HepG2 (cell line): Measurements from ENCODE around the gene SLC44A5. TPM values are rescaled to one million over a fixed set of nuclear protein-coding genes. Genes with fewer than 3 reads are reported as not detected.

Source experiments
- ATAC-seq: fragments of 200-7000 bp; cut with Tn5 transposase; 3 replicates; pipeline ENCODE4 v1.9.1; 2020; ENCODE audit warnings: mild to moderate bottlenecking, moderate library complexity
- BruUV-seq: library from RNA; stranded (reverse); fragments of 400-500 nt; replicated peaks from 2 replicates; lab custom pipeline; 2021; lab: Mats Ljungman, UMichigan
- CTCF ChIA-PET: fragments of 300-600 bp; formaldehyde crosslinking; extraction: SDS; loops from one replicate; lab custom pipeline; 2021; ENCODE audit warnings: low total read pairs, inconsistent platforms, low intra/inter-chr PET ratio; lab: Yijun Ruan, JAX
- POLR2A ChIA-PET: fragments of 350-600 bp; sonication (Branson Sonifier 250); formaldehyde crosslinking; loops from one replicate; lab custom pipeline; 2020; ENCODE audit warnings: antibody characterized with exemption, inconsistent platforms; lab: Yijun Ruan, JAX
- DNase-seq: peaks from one replicate; pipeline ENCODE4 v3.0.0-alpha.2; 2015; ENCODE audit warnings: low spot score
- FAIRE-seq: peaks from 3 replicates; lab custom pipeline; 2011; peaks lifted over from hg19 to GRCh38; lab: Jason Lieb, UNC
- H2AFZ ChIP-seq: one replicate; pipeline ENCODE4 v1.6.1; 2011; ENCODE audit warnings: low read length, inconsistent platforms
- H3K27ac ChIP-seq: fragments of 300-600 bp; 3 replicates; pipeline ENCODE4 v1.8.0; 2011; ENCODE audit warnings: mixed run types, mild to moderate bottlenecking, mixed read lengths, low read length, inconsistent platforms; ENCODE audit not compliant: insufficient read depth; ENCODE audit errors: extremely low read length
- H3K27me3 ChIP-seq, 2 experiments: fragments of 200-600 bp in 1 of 2; 2 replicates in 1 of 2; 3 replicates in 1 of 2; pipeline versions ENCODE4 v1.6.0 to v1.8.0; 2011; ENCODE audit warnings: low read length in 2 of 2, mild to moderate bottlenecking in 2 of 2, moderate library complexity in 2 of 2, inconsistent platforms in 1 of 2; ENCODE audit not compliant: insufficient read depth in 2 of 2, control insufficient read depth in 1 of 2
- H3K36me3 ChIP-seq, 2 experiments: fragments of 200-600 bp in 1 of 2; replicated peaks in 1 of 2; 2 replicates in 1 of 2; 3 replicates in 1 of 2; pipeline versions ENCODE4 v1.5.1 to v1.8.0; 2011; ENCODE audit warnings: low read length in 2 of 2, inconsistent platforms in 1 of 2; ENCODE audit not compliant: insufficient read depth in 2 of 2, control insufficient read depth in 1 of 2
- H3K4me1 ChIP-seq: 2 replicates; pipeline ENCODE4 v1.5.1; 2012; ENCODE audit warnings: low read length, inconsistent platforms; ENCODE audit not compliant: insufficient read depth
- H3K4me2 ChIP-seq: 2 replicates; pipeline ENCODE4 v1.6.0; 2011; ENCODE audit warnings: low read depth, low read length, inconsistent platforms
- H3K4me3 ChIP-seq, 3 experiments: fragments of 200-600 bp in 1 of 3; sonication (generic), shearing (Covaris generic) in 1 of 3; replicated peaks in 1 of 3; 2 replicates each; pipeline ENCODE4 v1.5.1; 2011 to 2016; ENCODE audit warnings: low read length in 3 of 3, inconsistent platforms in 2 of 3, low read depth in 2 of 3, mild to moderate bottlenecking in 2 of 3, control low read depth in 1 of 3, mixed read lengths in 1 of 3; ENCODE audit not compliant: insufficient read depth in 1 of 3
- H3K79me2 ChIP-seq: one replicate; pipeline ENCODE4 v1.6.1; 2011; ENCODE audit warnings: low read length, inconsistent platforms; ENCODE audit not compliant: insufficient read depth
- H3K9ac ChIP-seq: 2 replicates; pipeline ENCODE4 v1.6.0; 2011; ENCODE audit warnings: mild to moderate bottlenecking, low read depth, low read length, inconsistent platforms; ENCODE audit not compliant: insufficient read depth
- H3K9me3 ChIP-seq: 2 replicates; pipeline ENCODE4 v1.5.1; 2012; ENCODE audit warnings: mild to moderate bottlenecking, low read length
- H4K20me1 ChIP-seq: 2 replicates; pipeline ENCODE4 v1.6.0; 2011; ENCODE audit warnings: inconsistent platforms, mild to moderate bottlenecking, low read length, moderate library complexity; ENCODE audit not compliant: insufficient read depth
- ATRX ChIP-seq: sonication (generic); formaldehyde crosslinking; IDR thresholded peaks from 2 replicates; pipeline ENCODE4 v1.4.0; 2020; ENCODE audit warnings: missing genetic modification reagents, borderline replicate concordance
- BCL6 ChIP-seq: IDR thresholded peaks from 2 replicates; pipeline ENCODE4 v1.6.1; 2016; ENCODE audit warnings: missing genetic modification reagents, missing compliant biosample characterization
- CBFB ChIP-seq: sonication (generic); formaldehyde crosslinking; IDR thresholded peaks from 2 replicates; pipeline ENCODE4 v1.4.0; 2020; ENCODE audit warnings: missing genetic modification reagents
- CHD4 ChIP-seq: fragments of 200-600 bp; sonication (generic); IDR thresholded peaks from 2 replicates; pipeline ENCODE4 v1.7.0; 2017; ENCODE audit warnings: mild to moderate bottlenecking, low read length, borderline replicate concordance
- KMT2A ChIP-seq: sonication (generic); formaldehyde crosslinking; IDR thresholded peaks from 2 replicates; pipeline ENCODE4 v1.4.0; 2020; ENCODE audit warnings: missing genetic modification reagents
- TCF7 ChIP-seq: sonication (generic); IDR thresholded peaks from 2 replicates; pipeline ENCODE4 v1.6.1; 2016; ENCODE audit warnings: antibody characterized with exemption, low read depth
- TGIF2 ChIP-seq: IDR thresholded peaks from 2 replicates; pipeline ENCODE4 v1.6.1; 2016; ENCODE audit warnings: control low read depth, missing compliant biosample characterization
- THAP11 ChIP-seq: IDR thresholded peaks from 2 replicates; pipeline ENCODE4 v1.6.1; 2016; ENCODE audit warnings: missing biosample characterization, missing genetic modification reagents
- TP53 ChIP-seq: sonication (generic); formaldehyde crosslinking; conservative IDR thresholded peaks from 2 replicates; pipeline ENCODE4 v1.4.0; 2020; ENCODE audit warnings: missing genetic modification reagents
- ZFP1 ChIP-seq: IDR thresholded peaks from 2 replicates; pipeline ENCODE4 v1.6.1; 2016
- ZNF256 ChIP-seq: sonication (generic); formaldehyde crosslinking; conservative IDR thresholded peaks from 2 replicates; pipeline ENCODE4 v1.4.0; 2020; ENCODE audit warnings: missing genetic modification reagents
- ZNF709 ChIP-seq: sonication (generic); formaldehyde crosslinking; IDR thresholded peaks from 2 replicates; pipeline ENCODE4 v1.5.0; 2020; ENCODE audit warnings: mild to moderate bottlenecking, missing genetic modification reagents
- ZNF749 ChIP-seq: sonication (generic); formaldehyde crosslinking; IDR thresholded peaks from 2 replicates; pipeline ENCODE4 v1.8.0; 2022; ENCODE audit warnings: mild to moderate bottlenecking, missing genetic modification reagents, moderate library complexity, borderline replicate concordance
- ZNF781 ChIP-seq: sonication (generic); formaldehyde crosslinking; IDR thresholded peaks from 2 replicates; pipeline ENCODE4 v1.5.1; 2020; ENCODE audit warnings: borderline replicate concordance, mild to moderate bottlenecking, missing genetic modification reagents; ENCODE audit errors: not compliant biosample characterization
- ZSCAN12 ChIP-seq: sonication (generic); formaldehyde crosslinking; IDR thresholded peaks from 2 replicates; pipeline ENCODE4 v1.9.0; 2021; ENCODE audit warnings: mild to moderate bottlenecking, missing genetic modification reagents
- WGBS: methylation state at CpG from one replicate; pipeline ENCODE4 v1.1.6; 2017; ENCODE audit warnings: low lambda C conversion rate; 5-methylcytosine and 5-hydroxymethylcytosine counted together
- in situ Hi-C: cut with HindIII; loops from 2 replicates; pipeline ENCODE4 v1.10.0; 2017; ENCODE audit warnings: low pct_unique_long_range_greater_than_20kb; ENCODE audit not compliant: extremely low pct_ligation_motif_present
- intact Hi-C: fragments of 100-400 bp; cut with micrococcal nuclease; formaldehyde crosslinking; loops from one replicate; pipeline ENCODE4 v1.10.0; 2022; ENCODE audit not compliant: unreplicated experiment
- polyA plus RNA-seq, 8 experiments: library from polyadenylated mRNA; depleted of rRNA in 3 of 8; stranded (reverse) in 7 of 8; unstranded in 1 of 8; fragments of >200 nt; fragmentation: Illumina TruSeq in 4 of 8; extraction: Trizol in 4 of 8; gene quantifications; 2 replicates each; pipeline versions ENCODE4 v1.2.1 to v1.2.3, GENCODE V29; 2011 to 2016; ENCODE audit warnings: low read depth in 4 of 8, missing spikeins in 1 of 8, mixed read lengths in 1 of 8; ENCODE audit not compliant: insufficient read depth in 1 of 8
- total RNA-seq, 5 experiments: library from RNA; depleted of rRNA; stranded (reverse); fragments of >200 nt; fragmentation: Illumina TruSeq; extraction: Trizol; gene quantifications; 2 replicates each; pipeline ENCODE4 v1.2.3, GENCODE V29; 2016; ENCODE audit warnings: low read depth in 1 of 5
- TF ChIP-seq, protein P1 (sequence below): sonication (generic); formaldehyde crosslinking; IDR thresholded peaks from 2 replicates; pipeline ENCODE4 v1.4.0; 2020; ENCODE audit warnings: mild to moderate bottlenecking, low read depth, missing genetic modification reagents
- TF ChIP-seq, protein P2 (sequence below): sonication (generic); formaldehyde crosslinking; conservative IDR thresholded peaks from 2 replicates; pipeline ENCODE4 v1.4.0; 2020; ENCODE audit warnings: missing genetic modification reagents
- TF ChIP-seq, protein P3 (sequence below): sonication (generic); formaldehyde crosslinking; IDR thresholded peaks from 2 replicates; pipeline ENCODE4 v1.4.0; 2020; ENCODE audit warnings: missing genetic modification reagents, borderline replicate concordance

The SLC44A5 gene
- total and polyA plus RNA-seq, 2 of the 13 experiments (the other 11 are each of a cell fraction or from before 2014, with no cell fraction given), result 8.0 to 16.0 TPM

DNA sequence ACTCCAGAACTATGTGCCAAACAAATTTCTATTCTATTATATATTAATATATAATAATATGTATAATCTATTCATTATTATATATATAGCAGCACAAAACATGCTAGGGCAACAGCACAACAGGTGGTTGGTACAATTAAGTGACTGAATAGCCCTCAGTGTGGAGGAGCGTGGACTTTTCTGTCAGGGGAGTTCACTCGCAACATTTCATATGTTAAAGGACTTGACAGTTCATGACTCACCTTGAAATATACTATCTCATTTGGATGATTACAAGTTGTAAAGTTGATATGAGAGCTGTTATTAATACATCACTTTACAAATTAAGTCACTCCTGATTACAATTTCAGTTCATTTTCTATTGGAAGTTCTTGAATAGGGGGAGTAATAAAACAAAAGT, 298.3 kb downstream of the SLC44A5 start:
- no peaks in the 10 kb centered on the region for H3K27me3 ChIP-seq
- intact Hi-C loops, result no loop called here
- no peak for DNase-seq
- H3K4me3 ChIP-seq, result no peak overlapping the region
- in situ Hi-C loops, result no loop called here
- BruUV-seq, result no TSS peak
- no peak for ATAC-seq
- CTCF ChIA-PET, result no interaction called here
- H3K4me2 ChIP-seq, result no peak overlapping the region
- no peaks in the 10 kb centered on the region for H4K20me1 ChIP-seq
- no peaks in the 10 kb centered on the region for H3K36me3 ChIP-seq
- TF ChIP-seq TCF7 (no peak), ZNF781 (CRISPR knock-in tag) (no peak), ATRX (no peak), KMT2A (CRISPR knock-in tag) (no peak), ZFP1 (CRISPR knock-in tag) (no peak), THAP11 (CRISPR knock-in tag) (no peak), ZSCAN12 (CRISPR knock-in tag) (no peak), BCL6 (no peak), TP53 (CRISPR knock-in tag) (no peak), ZNF749 (no peak), ZNF709 (no peak), CHD4 (no peak), CBFB (CRISPR knock-in tag) (no peak), ZNF256 (CRISPR knock-in tag) (no peak), TGIF2 (CRISPR knock-in tag) (no peak)
- TF ChIP-seq, protein P1, sequence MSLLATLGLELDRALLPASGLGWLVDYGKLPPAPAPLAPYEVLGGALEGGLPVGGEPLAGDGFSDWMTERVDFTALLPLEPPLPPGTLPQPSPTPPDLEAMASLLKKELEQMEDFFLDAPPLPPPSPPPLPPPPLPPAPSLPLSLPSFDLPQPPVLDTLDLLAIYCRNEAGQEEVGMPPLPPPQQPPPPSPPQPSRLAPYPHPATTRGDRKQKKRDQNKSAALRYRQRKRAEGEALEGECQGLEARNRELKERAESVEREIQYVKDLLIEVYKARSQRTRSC (CRISPR knock-in tag), result no peak
- TF ChIP-seq, protein P2, sequence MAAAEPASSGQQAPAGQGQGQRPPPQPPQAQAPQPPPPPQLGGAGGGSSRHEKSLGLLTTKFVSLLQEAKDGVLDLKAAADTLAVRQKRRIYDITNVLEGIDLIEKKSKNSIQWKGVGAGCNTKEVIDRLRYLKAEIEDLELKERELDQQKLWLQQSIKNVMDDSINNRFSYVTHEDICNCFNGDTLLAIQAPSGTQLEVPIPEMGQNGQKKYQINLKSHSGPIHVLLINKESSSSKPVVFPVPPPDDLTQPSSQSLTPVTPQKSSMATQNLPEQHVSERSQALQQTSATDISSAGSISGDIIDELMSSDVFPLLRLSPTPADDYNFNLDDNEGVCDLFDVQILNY (CRISPR knock-in tag), result no peak
- TF ChIP-seq, protein P3, sequence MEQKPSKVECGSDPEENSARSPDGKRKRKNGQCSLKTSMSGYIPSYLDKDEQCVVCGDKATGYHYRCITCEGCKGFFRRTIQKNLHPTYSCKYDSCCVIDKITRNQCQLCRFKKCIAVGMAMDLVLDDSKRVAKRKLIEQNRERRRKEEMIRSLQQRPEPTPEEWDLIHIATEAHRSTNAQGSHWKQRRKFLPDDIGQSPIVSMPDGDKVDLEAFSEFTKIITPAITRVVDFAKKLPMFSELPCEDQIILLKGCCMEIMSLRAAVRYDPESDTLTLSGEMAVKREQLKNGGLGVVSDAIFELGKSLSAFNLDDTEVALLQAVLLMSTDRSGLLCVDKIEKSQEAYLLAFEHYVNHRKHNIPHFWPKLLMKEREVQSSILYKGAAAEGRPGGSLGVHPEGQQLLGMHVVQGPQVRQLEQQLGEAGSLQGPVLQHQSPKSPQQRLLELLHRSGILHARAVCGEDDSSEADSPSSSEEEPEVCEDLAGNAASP (CRISPR knock-in tag), result no peak
- POLR2A ChIA-PET, result no interaction called here
- WGBS, result 96% methylated on average over 2 of the region's 2 CpGs
- no peak overlapping the region for H3K9ac ChIP-seq
- H3K4me1 ChIP-seq, result no peaks in the 10 kb centered on the region
- no peaks in the 10 kb centered on the region for H3K9me3 ChIP-seq
- H2AFZ ChIP-seq, result no peak overlapping the region
- no peak overlapping the region for H3K27ac ChIP-seq
- no peak for FAIRE-seq
- H3K79me2 ChIP-seq, result no peaks in the 10 kb centered on the region
